LNCaP clone FGC (cell line): ENCODE measurements around the gene LCN10.

Experiments used
- DNase-seq: peaks from one replicate; pipeline ENCODE4 v3.0.0-alpha.2; 2011; ENCODE audit warnings: low read depth
- H3K4me3 ChIP-seq: 2 replicates; pipeline ENCODE4 v1.5.1; 2011; ENCODE audit warnings: mild to moderate bottlenecking, low read depth, low read length, control low read depth
- CTCF ChIP-seq: IDR thresholded peaks from 2 replicates; pipeline ENCODE4 v1.5.1; 2012; ENCODE audit warnings: mild to moderate bottlenecking; ENCODE audit not compliant: control insufficient read depth, insufficient read depth; ENCODE audit errors: extremely low read depth

Gene LCN10

GRCh38 chr9:136689108-136689460, 53.7 kb downstream of the LCN10 start:
- DNase-seq, result no peak
- no peak for TF ChIP-seq CTCF
- H3K4me3 ChIP-seq, result no peak overlapping the region

- no peak overlapping the region for H3K4me3 ChIP-seq
- TF ChIP-seq CTCF, result no peak
- no peak for DNase-seq
Observed at GRCh38 chr9:136688274-136689107, 54.2 kb downstream of the LCN10 start.
